WTC11 (cell line): ENCODE measurements around the gene KIF3C.

Experiments used
- CBFB ChIP-seq: sonication (generic); formaldehyde crosslinking; IDR thresholded peaks from 2 replicates; pipeline ENCODE4 v1.8.1; 2022; ENCODE audit warnings: mild to moderate bottlenecking, low read depth, missing genetic modification reagents
- FOXJ3 ChIP-seq: sonication (generic); formaldehyde crosslinking; IDR thresholded peaks from 2 replicates; pipeline ENCODE4 v1.9.0; 2021; ENCODE audit warnings: missing genetic modification reagents, mild to moderate bottlenecking, borderline replicate concordance
- FOXP4 ChIP-seq: sonication (generic); formaldehyde crosslinking; IDR thresholded peaks from 2 replicates; pipeline ENCODE4 v1.8.0; 2022; ENCODE audit warnings: mild to moderate bottlenecking, missing genetic modification reagents
- JUN ChIP-seq: sonication (generic); formaldehyde crosslinking; IDR thresholded peaks from 2 replicates; pipeline ENCODE4 v1.8.0; 2023; ENCODE audit warnings: mild to moderate bottlenecking, missing genetic modification reagents
- PRDM15 ChIP-seq: sonication (generic); formaldehyde crosslinking; IDR thresholded peaks from 2 replicates; pipeline ENCODE4 v1.8.0; 2022; ENCODE audit warnings: missing genetic modification reagents
- RELA ChIP-seq: sonication (generic); formaldehyde crosslinking; IDR thresholded peaks from 2 replicates; pipeline ENCODE4 v1.8.1; 2022; ENCODE audit warnings: missing genetic modification reagents, mild to moderate bottlenecking, borderline replicate concordance
- SMAD4 ChIP-seq: sonication (generic); formaldehyde crosslinking; IDR thresholded peaks from 2 replicates; pipeline ENCODE4 v1.8.0; 2022; ENCODE audit warnings: mild to moderate bottlenecking, missing genetic modification reagents
- SP1 ChIP-seq: sonication (generic); formaldehyde crosslinking; conservative IDR thresholded peaks from 2 replicates; pipeline ENCODE4 v1.8.1; 2022; ENCODE audit warnings: missing genetic modification reagents
- STAT6 ChIP-seq: sonication (generic); formaldehyde crosslinking; conservative IDR thresholded peaks from 2 replicates; pipeline ENCODE4 v1.8.1; 2023; ENCODE audit warnings: mild to moderate bottlenecking, low read depth, missing genetic modification reagents, moderate library complexity
- ZNF423 ChIP-seq: fragments of 250-450 bp; sonication (Bioruptor Pico); IDR thresholded peaks from 2 replicates; pipeline ENCODE4 v2.1.2; 2022; ENCODE audit warnings: mild to moderate bottlenecking, moderate library complexity
- TF ChIP-seq, protein P1 (sequence below): fragments of 200-600 bp; IDR thresholded peaks from 2 replicates; pipeline ENCODE4 v1.8.0; 2022; ENCODE audit warnings: antibody characterized with exemption
- TF ChIP-seq, protein P2 (sequence below): sonication (generic); formaldehyde crosslinking; conservative IDR thresholded peaks from 2 replicates; pipeline ENCODE4 v1.8.1; 2022; ENCODE audit warnings: mild to moderate bottlenecking, missing genetic modification reagents

DNA sequence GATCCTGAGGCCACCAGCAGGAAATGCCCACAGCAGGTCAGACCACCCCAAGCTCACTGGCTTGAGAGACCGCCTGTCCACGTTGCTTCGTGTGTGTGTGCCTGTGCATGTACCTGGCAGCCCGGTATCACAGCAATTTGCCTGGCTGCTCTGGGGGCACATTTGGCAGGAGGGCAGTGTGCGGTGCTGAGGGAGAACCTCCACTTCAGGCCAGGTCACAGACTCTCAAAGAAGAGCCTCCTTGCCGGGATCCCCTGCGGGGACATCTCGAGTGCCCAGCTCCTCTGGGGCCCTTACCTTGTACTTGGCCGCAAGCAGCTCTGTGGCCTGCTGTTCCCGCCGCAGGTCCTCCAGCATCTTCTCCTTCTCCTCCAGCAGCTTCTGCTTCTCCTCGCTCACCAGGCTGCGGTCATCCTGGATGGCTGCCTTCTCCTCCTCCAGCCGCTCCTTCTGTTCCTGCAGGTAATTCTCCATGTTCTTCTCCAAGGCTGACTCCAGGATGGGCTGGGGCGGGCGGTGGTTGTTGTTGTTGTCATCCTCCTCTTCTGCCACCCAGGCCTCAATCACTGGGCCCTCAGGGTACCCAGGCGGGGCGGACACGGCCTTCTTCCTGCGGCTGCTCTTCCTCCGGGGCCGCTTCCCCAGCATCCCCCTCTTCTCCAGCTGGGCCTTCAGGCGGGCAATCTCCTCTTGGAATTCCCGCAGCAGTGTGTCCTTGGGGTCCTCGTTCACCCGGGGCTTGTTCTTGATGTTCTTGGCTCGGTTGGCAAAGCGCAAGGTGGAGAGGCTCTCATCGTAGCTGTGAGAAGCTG is 2.0 kb downstream of the KIF3C start:
- TF ChIP-seq JUN (CRISPR knock-in tag) (no peak), STAT6 (no peak), ZNF423 (CRISPR knock-in tag) (no peak), SMAD4 (CRISPR knock-in tag) (no peak), SP1 (CRISPR knock-in tag) (no peak), FOXP4 (CRISPR knock-in tag) (no peak), PRDM15 (CRISPR knock-in tag) (no peak), CBFB (CRISPR knock-in tag) (no peak), RELA (CRISPR knock-in tag) (no peak), FOXJ3 (CRISPR knock-in tag) (no peak)
- TF ChIP-seq, protein P1, sequence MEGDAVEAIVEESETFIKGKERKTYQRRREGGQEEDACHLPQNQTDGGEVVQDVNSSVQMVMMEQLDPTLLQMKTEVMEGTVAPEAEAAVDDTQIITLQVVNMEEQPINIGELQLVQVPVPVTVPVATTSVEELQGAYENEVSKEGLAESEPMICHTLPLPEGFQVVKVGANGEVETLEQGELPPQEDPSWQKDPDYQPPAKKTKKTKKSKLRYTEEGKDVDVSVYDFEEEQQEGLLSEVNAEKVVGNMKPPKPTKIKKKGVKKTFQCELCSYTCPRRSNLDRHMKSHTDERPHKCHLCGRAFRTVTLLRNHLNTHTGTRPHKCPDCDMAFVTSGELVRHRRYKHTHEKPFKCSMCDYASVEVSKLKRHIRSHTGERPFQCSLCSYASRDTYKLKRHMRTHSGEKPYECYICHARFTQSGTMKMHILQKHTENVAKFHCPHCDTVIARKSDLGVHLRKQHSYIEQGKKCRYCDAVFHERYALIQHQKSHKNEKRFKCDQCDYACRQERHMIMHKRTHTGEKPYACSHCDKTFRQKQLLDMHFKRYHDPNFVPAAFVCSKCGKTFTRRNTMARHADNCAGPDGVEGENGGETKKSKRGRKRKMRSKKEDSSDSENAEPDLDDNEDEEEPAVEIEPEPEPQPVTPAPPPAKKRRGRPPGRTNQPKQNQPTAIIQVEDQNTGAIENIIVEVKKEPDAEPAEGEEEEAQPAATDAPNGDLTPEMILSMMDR = no peak
- TF ChIP-seq, protein P2, sequence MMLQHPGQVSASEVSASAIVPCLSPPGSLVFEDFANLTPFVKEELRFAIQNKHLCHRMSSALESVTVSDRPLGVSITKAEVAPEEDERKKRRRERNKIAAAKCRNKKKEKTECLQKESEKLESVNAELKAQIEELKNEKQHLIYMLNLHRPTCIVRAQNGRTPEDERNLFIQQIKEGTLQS (CRISPR knock-in tag) = no peak
